WTC11 (cell line): Measurements from ENCODE around the gene CIBAR2.

ENCODE experiments used
- ATF1 ChIP-seq: sonication (generic); formaldehyde crosslinking; IDR thresholded peaks from 2 replicates; pipeline ENCODE4 v1.8.1; 2023; ENCODE audit warnings: mild to moderate bottlenecking, moderate library complexity, missing genetic modification reagents
- ATF2 ChIP-seq: sonication (generic); formaldehyde crosslinking; IDR thresholded peaks from 2 replicates; pipeline ENCODE4 v1.8.1; 2022; ENCODE audit warnings: low read depth, missing genetic modification reagents, borderline replicate concordance
- ATF6 ChIP-seq: sonication (generic); formaldehyde crosslinking; IDR thresholded peaks from 2 replicates; pipeline ENCODE4 v1.8.1; 2023; ENCODE audit warnings: mild to moderate bottlenecking, missing genetic modification reagents
- CREB1 ChIP-seq: sonication (generic); formaldehyde crosslinking; IDR thresholded peaks from 2 replicates; pipeline ENCODE4 v1.8.0; 2023; ENCODE audit warnings: mild to moderate bottlenecking, missing genetic modification reagents
- CTCF ChIP-seq: fragments of 200-600 bp; IDR thresholded peaks from 2 replicates; pipeline ENCODE4 v1.8.0; 2022; ENCODE audit warnings: antibody characterized with exemption
- E2F1 ChIP-seq: sonication (generic); formaldehyde crosslinking; IDR thresholded peaks from 2 replicates; pipeline ENCODE4 v1.8.0; 2022; ENCODE audit warnings: mild to moderate bottlenecking, missing genetic modification reagents
- GABPB1 ChIP-seq: sonication (generic); formaldehyde crosslinking; IDR thresholded peaks from 2 replicates; pipeline ENCODE4 v1.8.1; 2023; ENCODE audit warnings: mild to moderate bottlenecking, missing genetic modification reagents
- JUN ChIP-seq: sonication (generic); formaldehyde crosslinking; IDR thresholded peaks from 2 replicates; pipeline ENCODE4 v1.8.0; 2023; ENCODE audit warnings: mild to moderate bottlenecking, missing genetic modification reagents
- SMAD4 ChIP-seq: sonication (generic); formaldehyde crosslinking; IDR thresholded peaks from 2 replicates; pipeline ENCODE4 v1.8.0; 2022; ENCODE audit warnings: mild to moderate bottlenecking, missing genetic modification reagents
- SP1 ChIP-seq: sonication (generic); formaldehyde crosslinking; conservative IDR thresholded peaks from 2 replicates; pipeline ENCODE4 v1.8.1; 2022; ENCODE audit warnings: missing genetic modification reagents
- USF1 ChIP-seq: sonication (generic); formaldehyde crosslinking; IDR thresholded peaks from 2 replicates; pipeline ENCODE4 v1.8.0; 2022; ENCODE audit warnings: mild to moderate bottlenecking, missing genetic modification reagents
- ZNF671 ChIP-seq: fragments of 250-450 bp; sonication (Bioruptor Pico); IDR thresholded peaks from 2 replicates; pipeline ENCODE4 v1.8.0; 2021; ENCODE audit warnings: mild to moderate bottlenecking

- no peak for TF ChIP-seq CREB1 (CRISPR knock-in tag)
- TF ChIP-seq CTCF = no peak
- TF ChIP-seq ZNF671 (CRISPR knock-in tag) = no peak
- no peak for TF ChIP-seq USF1
- TF ChIP-seq GABPB1 = no peak
- no peak for TF ChIP-seq SP1
- TF ChIP-seq E2F1 (CRISPR knock-in tag) = no peak
- no peak for TF ChIP-seq ATF6 (CRISPR knock-in tag)
- TF ChIP-seq ATF1 (CRISPR knock-in tag) = no peak
- TF ChIP-seq SMAD4 (CRISPR knock-in tag) = no peak
- TF ChIP-seq ATF2 (CRISPR knock-in tag) = no peak
- TF ChIP-seq JUN (CRISPR knock-in tag) = no peak
These were observed 48.1 kb downstream of the CIBAR2 start for GRCh38 chr16:85064186-85064585.
